GM10847 (cell line): ENCODE measurements around the gene MEP1A.

Experiments used
- POLR2A ChIP-seq: IDR thresholded peaks from 2 replicates; pipeline ENCODE4 v1.6.1; 2011; ENCODE audit not compliant: insufficient read length; ENCODE audit errors: extremely low read depth

The MEP1A gene

DNA sequence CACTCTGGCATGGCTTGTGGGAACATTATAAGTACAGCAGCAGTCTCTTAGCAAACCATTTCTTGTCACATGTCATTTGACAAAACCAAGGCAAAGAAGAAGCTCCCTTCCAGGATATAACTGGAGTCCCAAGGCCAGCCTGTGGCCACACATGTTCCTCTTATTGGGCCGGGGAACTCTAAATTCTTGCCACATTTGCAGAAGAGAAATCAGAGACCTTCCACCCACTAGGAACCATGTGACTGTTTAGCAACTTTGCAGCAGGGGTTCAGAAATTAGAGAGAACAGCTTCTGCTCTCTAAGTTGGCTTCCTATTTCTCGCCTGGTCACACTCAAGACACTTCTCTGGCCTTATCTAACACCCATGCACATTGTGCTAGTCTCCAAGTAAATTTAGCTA is 20.4 kb upstream of the MEP1A start:
- TF ChIP-seq POLR2A: no peak

DNA sequence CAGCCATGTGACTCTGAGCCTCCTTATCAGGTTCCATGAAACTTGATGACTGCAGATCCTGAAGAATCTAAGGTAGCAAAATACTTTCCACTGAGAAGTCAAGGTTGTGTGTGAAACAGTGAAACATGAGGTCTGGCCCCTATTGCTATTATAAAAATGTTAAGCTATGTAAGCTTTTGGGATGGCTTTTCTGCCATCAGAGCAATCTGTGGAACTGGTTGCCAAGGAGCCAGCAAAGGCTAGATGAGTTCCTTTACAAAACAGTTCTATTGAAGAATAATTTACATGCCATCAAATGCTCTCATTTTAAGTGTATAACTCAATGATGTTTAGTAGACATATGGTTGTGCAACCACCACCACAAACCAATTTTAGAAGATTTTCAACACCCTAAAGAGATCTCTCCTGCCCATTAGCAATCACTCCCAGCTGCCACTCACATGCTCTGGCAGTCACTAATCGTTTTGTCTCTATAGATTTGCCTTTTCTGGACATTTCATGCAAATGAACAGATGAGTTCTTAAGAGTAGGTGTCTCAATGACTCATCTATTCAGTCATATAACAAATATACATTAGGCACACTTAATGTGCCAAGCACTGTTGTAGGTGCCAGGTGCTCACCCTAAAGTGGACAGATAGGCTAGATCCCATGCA is 19.9 kb upstream of the MEP1A start:
- no peak for TF ChIP-seq POLR2A

- TF ChIP-seq POLR2A: no peak
These were observed 17.0 kb upstream of the MEP1A start for GRCh38 chr6:46776070-46776712.

DNA sequence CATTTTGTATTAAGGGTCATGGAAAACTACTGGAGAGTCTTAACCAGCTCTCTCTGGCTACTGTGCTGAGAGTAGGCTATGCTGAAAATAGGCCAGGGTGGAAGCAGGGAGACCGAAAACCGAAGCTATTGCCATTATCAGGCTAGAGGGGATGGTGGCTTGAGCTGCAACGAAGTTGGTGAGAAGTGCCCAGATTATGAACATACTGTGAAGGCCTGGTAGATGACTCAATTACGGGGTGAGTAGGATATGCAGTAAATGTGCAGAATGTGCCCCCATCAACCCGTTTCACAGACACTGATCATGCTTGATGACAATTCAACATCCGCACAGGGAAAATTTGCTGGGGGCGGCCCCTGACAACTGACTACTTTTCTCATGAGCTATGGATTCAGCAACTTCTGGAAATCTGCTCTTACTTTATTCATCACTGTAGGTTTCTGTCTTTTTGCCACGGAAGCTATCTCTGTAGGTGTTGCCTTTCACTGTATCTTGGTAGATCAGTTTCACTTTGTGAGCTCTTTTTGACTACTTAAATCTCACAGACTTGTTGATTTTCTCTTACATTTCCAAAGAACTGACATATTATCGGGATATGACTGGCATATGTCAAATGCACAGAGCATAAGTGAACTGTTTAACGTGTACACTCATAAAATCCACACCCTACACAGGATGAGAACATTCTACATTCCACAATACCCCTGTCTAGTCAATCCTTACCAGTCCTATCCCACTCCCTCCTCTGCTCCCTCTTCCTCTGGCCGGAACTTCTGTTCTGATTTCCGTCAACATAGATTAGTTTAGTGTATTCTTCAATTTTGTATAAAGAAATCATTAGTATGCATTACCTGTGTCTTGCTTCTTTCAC is 15.5 kb upstream of the MEP1A start:
- no peak for TF ChIP-seq POLR2A

GRCh38 chr6:46781478-46782378 is 11.5 kb upstream of the MEP1A start:
- TF ChIP-seq POLR2A: no peak

GRCh38 chr6:46784535-46784934 is 8.7 kb upstream of the MEP1A start:
- no peak for TF ChIP-seq POLR2A

DNA sequence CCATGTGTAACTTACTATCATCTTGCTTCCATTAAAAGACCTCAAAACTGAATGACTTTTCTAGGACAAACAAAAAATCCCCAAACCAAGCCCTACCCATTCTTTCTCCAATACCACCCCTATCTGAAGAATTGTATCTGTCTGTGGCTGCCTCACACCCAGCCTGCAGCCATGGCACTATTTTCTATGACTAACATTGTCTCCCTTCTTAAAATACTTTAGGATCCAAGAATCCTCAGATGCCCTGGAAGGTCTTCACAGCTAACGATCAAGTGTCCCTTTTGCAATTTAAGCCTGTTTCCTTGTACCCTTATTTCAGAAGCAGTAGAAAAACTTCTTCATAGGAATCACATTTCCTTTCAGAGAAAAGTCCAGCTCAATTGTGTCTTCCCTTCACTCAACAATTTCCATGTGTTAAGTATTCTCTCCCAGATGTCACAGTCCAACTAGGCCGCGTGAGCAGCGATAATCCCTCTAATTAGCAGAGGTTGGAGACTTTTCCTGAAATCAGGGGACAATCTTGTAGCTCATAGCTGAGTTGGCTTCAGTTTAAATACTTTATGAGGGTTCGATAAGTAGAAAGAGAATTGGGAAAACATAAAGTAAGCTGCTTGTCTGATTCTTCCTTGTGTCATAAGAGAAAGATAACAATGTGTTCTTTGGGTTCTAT is 5.2 kb upstream of the MEP1A start:
- no peak for TF ChIP-seq POLR2A

DNA sequence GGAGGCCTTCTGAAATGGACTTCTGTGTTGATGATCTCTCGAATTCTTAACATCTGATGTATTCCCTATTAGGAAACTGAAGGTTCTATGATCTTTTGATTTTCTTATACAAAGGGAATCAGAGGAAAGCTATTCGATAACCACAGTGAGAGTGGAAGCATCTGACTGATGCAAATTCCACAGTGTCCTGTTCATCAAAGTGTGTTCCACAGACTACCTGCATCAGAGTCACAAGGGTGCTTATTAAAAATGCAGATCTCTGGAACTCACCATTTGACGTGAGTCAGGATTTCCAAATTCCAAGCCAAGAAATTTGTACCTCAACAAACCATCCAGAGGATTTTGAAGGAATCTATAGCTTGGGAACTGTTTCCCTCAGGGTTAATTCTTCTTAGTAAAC is 4.4 kb upstream of the MEP1A start:
- no peak for TF ChIP-seq POLR2A

DNA sequence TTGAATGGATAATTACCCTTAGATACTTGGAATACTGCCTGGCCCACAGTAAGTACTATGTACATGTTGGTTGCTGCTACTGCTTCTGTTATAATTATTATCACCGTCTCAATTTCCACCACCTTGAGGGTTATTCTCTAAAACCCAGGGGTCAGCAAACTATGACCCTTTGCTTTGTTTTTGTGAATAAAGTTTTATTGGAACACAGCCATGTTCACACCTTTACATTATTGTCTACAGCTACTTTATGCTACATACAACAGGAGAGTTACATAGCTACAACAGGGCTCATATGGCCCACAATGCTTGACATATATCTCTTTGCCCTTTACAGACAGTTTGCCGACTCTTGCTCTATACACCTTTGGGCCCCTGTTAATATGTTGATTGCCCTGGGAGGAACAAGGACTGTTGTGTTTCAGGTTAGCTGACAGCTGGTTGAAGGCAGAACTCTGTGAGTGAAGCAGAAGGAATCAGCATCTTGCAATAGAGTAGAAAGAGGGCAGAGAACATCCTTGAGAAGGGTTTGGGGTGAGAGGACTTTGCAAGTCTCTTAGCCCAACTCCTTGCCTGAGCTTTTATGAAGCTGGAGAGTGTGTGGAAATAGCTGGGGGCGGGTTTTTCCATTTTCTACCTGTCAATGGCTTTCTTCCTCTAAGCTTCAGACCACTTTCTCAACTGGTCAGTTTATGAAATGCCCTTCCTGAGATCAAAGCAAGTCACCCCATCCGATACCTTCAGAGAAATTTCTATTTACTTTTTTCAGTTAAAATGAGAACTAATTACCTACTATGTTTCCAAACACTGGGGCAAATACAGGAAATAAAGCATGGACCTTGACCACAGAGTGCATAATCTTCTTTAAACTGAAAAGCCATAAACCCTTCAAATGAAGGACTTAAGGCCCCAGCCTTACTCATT is 3.5 kb upstream of the MEP1A start:
- TF ChIP-seq POLR2A: no peak

GRCh38 chr6:46790355-46790874 is 2.8 kb upstream of the MEP1A start:
- TF ChIP-seq POLR2A: no peak

- TF ChIP-seq POLR2A: no peak
These were observed 554 bp upstream of the MEP1A start for GRCh38 chr6:46792635-46793034.

- no peak for TF ChIP-seq POLR2A
These were observed 879 bp downstream of the MEP1A start for GRCh38 chr6:46794068-46794467.

DNA sequence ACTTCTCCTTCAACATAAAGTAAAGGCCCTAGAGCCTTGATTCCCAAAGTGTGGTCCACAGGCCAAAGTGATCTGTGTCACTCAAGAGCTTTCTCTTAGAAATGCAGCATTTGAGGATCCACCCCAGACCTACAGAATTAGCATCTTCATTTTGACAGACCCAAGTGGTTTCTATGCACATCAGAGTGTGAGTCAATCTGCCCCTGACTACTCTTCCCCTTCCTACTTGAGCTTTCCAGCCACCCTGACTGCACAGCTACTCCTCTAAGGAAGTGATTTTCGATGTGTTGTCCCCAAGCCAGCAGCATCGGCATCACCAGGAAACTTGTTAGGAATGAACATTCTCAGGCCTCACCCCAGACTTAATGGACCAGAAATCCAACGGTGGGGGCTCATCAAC is 2.6 kb downstream of the MEP1A start:
- TF ChIP-seq POLR2A: no peak
